ENCODE data around the gene CREB1.

- TF ChIP-seq CTCF (IDR thresholded peaks at IDR 0.05) (no peak), POLR2A (IDR thresholded peaks at IDR 0.05; ENCODE audit: low read depth) (no peak), POLR2AphosphoS5 (IDR thresholded peaks at IDR 0.05) (no peak), EP300 (IDR thresholded peaks at IDR 0.05) (no peak)
These were observed 69.9 kb downstream of the CREB1 start for GRCh38 chr2:207599636-207600035.
